ENCODE data around the gene ATP6V1G2. TPM values are rescaled to one million over a fixed set of nuclear protein-coding genes. Genes with fewer than 3 reads are reported as not detected.

Gene ATP6V1G2
- total and polyA plus RNA-seq, 2 of the 8 experiments (the other 6 are each of a cell fraction or from before 2014, with no cell fraction given): 3.0 to 5.7 TPM

DNA sequence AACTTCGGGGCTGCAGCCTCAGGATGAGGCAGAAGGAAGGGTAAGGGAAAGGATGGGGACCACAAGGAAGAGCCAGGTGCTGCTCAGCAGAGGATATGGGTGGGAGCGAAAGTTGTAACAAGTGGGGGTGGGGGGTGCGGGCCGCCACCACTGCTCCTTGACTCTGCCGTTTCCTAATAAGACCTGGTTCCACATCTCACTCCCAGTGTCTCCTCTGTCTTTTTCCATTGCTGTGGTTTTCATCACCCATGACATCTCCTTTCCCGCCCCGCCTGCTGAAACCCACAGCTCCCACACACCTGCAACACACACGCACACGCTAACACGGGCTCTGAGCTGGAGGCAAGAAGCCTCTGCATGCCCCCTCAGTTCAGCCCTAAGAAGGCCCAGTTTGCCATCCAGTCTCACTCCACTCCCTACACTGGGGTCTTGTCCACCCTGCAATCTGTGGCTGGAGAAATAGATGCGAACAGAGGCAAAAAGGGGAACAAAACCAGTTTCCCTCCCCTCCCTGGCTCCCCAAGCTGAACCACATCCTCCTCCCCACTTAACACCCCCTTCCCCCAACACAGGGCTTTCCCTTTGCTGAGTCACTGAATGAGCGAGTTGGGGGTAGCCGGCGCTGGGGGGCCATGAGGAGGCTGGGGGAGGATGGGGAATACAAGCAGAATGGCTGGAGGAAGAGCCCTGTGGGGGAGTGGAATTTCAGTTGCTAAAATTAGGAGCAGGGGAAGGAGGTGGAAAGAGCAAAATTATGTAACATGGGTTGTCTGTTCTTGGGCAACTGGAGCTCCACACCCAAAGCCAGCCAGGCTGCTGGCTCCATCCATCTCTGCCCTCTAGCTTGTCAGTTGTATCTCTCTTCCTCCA lies 12.5 kb upstream of the ATP6V1G2 start:
- Histone ChIP-seq H3K79me1 (ENCODE audit: low read depth, low read length) (no peaks in the 10 kb centered on the region), H3K4me1 (replicated peaks in 1 of 4; ENCODE audit: control insufficient read depth in 3 of 4, insufficient read depth in 4 of 4, low read length in 3 of 4) (no peaks in the 10 kb centered on the region), H3K4me2 (ENCODE audit: insufficient read depth in 1 of 2, low read depth in 2 of 2, low read length in 2 of 2) (no peak overlapping the region), H4K8ac (ENCODE audit: extremely low read depth, insufficient read depth, low read length) (no peak overlapping the region), H4K20me1 (replicated peaks in 1 of 2; ENCODE audit: control insufficient read depth in 1 of 2, insufficient read depth in 2 of 2, low read length in 2 of 2) (no peaks in the 10 kb centered on the region), H2BK20ac (ENCODE audit: low read length) (no peak overlapping the region), H2AK5ac (ENCODE audit: low read depth, low read length) (no peak overlapping the region), H2BK12ac (ENCODE audit: low read depth, low read length) (no peak overlapping the region), H3K9me3 (ENCODE audit: insufficient read depth in 2 of 2, low read depth in 1 of 2, low read length in 1 of 2) (no peaks in the 10 kb centered on the region), H3K23ac (ENCODE audit: insufficient read length) (no peak overlapping the region), H3K14ac (ENCODE audit: insufficient read length) (no peak overlapping the region), H2AFZ (ENCODE audit: low read length) (no peak overlapping the region), H4K5ac (ENCODE audit: insufficient read length, low read depth, low read length) (no peak overlapping the region), H3K36me3 (ENCODE audit: control insufficient read depth in 2 of 4, insufficient read depth in 4 of 4, low read length in 3 of 4) (peaks cover 2 to 15% (median 5%) of the 10 kb centered on the region in 4 experiments; a peak in 5 of 8 replicates), H3K56ac (replicated peaks; ENCODE audit: insufficient read length, low read depth, low read length) (no peak overlapping the region), H3K4me3 (ENCODE audit: extremely low read depth in 1 of 4, insufficient read depth in 2 of 4, low read depth in 3 of 4, low read length in 4 of 4) (no peak overlapping the region), H3K27me3 (replicated peaks in 1 of 4; ENCODE audit: control insufficient read depth in 3 of 4, extremely low read depth in 1 of 4, insufficient read depth in 3 of 4, low read length in 3 of 4) (no peaks in the 10 kb centered on the region), H4K91ac (replicated peaks; ENCODE audit: insufficient read length, low read length) (no peak overlapping the region), H2BK5ac (ENCODE audit: low read depth, low read length) (no peak overlapping the region), H3K18ac (ENCODE audit: extremely low read depth, low read length) (no peak overlapping the region), H3K4ac (replicated peaks; ENCODE audit: insufficient read length, low read depth, low read length) (no peak overlapping the region), H3K23me2 (ENCODE audit: low read depth, low read length) (no peaks in the 10 kb centered on the region), H3K9ac (replicated peaks in 1 of 4; ENCODE audit: extremely low read depth in 1 of 4, low read depth in 3 of 4, low read length in 3 of 4) (no peak overlapping the region), H3K27ac (ENCODE audit: low read depth, low read length) (0 out of 2 replicates have a peak overlapping the region, but pooled peaks have one; percentile 25), H2BK15ac (ENCODE audit: low read length) (no peak overlapping the region), H2BK120ac (replicated peaks; ENCODE audit: low read depth, low read length) (no peak overlapping the region), H3K79me2 (ENCODE audit: control insufficient read depth in 1 of 2, insufficient read depth in 2 of 2, low read length in 2 of 2) (no peaks in the 10 kb centered on the region)
- CTCF ChIA-PET (ENCODE audit: partially characterized antibody): interaction anchor here (1.6 to 24.7 kb wide), 6 partner anchors 13 to 43 kb away, joined by 5 to 613 read pairs (median 7); partner anchors contain the start of genes ATP6V1G2, LST1, LTB and NCR3
- WGBS, 2 experiments (ENCODE audit: extremely low coverage in 1 of 2, insufficient coverage in 1 of 2, insufficient read length in 1 of 2, insufficient replicate concordance in 2 of 2, low coverage in 1 of 2, low lambda C conversion rate in 2 of 2, missing lambda C conversion rate in 1 of 2): 93% methylated on average over 11 of the region's 14 CpGs; no CpG with 5 or more reads in 1 of the 2 experiments
- POLR2A ChIA-PET (ENCODE audit: partially characterized antibody): interaction anchor here (0.8 to 10.9 kb wide), 6 partner anchors 8 to 29 kb away, joined by 3 to 110 read pairs (median 11); partner anchors contain the start of genes DDX39B, LTB, NFKBIL1 and TNF
- DNase-seq (ENCODE audit: low read depth in 1 of 2, low spot score in 2 of 2) (no peak), FAIRE-seq (no peak)
- TF ChIP-seq SP4 (IDR thresholded peaks at IDR 0.05; ENCODE audit: low read length): no peak
- TF ChIP-seq ZNF274 (IDR thresholded peaks at IDR 0.05; ENCODE audit: borderline replicate concordance, extremely low read depth, low read length): no peak
- TF ChIP-seq EGR1 (IDR thresholded peaks at IDR 0.05; ENCODE audit: borderline replicate concordance, low read depth, low read length): no peak
- TF ChIP-seq BACH1 (IDR thresholded peaks at IDR 0.05; ENCODE audit: low read length): no peak
- no peak for TF ChIP-seq SRF (IDR thresholded peaks at IDR 0.05; ENCODE audit: low read depth, low read length)
- no peak for TF ChIP-seq JUND (IDR thresholded peaks at IDR 0.05; ENCODE audit: low read length)
- no peak for TF ChIP-seq SP2 (IDR thresholded peaks at IDR 0.05; ENCODE audit: low read length)
- TF ChIP-seq RBBP5 (IDR thresholded peaks at IDR 0.05; ENCODE audit: borderline replicate concordance, low read depth, low read length): no peak
- no peak for TF ChIP-seq GABPA (IDR thresholded peaks at IDR 0.05; ENCODE audit: borderline replicate concordance, insufficient read depth, low read length)
- TF ChIP-seq RAD21 (IDR thresholded peaks at IDR 0.05 in 1 of 2, conservative IDR thresholded peaks at IDR 0.05 in 1 of 2; ENCODE audit: low read depth in 2 of 2, low read length in 2 of 2): no peak
- TF ChIP-seq TAF7 (optimal IDR thresholded peaks at IDR 0.05; ENCODE audit: borderline replicate concordance, low read depth, low read length): no peak
- no peak for TF ChIP-seq TAF1 (IDR thresholded peaks at IDR 0.05; ENCODE audit: low read depth, low read length)

Measured in H1 (cell line).